Ovary (tissue), 3 donors: Measurements from ENCODE around the gene LHX3.

Experiments
- CTCF ChIP-seq, 3 donors: fragments of 450-650 bp in 2 of 3; fragments of 200-600 bp in 1 of 3; IDR thresholded peaks; one replicate each; pipeline versions ENCODE4 v1.5.1 to v1.8.0; 2016 to 2022; ENCODE audit warnings: antibody characterized with exemption in 3 of 3, mild to moderate bottlenecking in 1 of 3
- EP300 ChIP-seq: sonication (generic); formaldehyde crosslinking; IDR thresholded peaks from one replicate; pipeline ENCODE4 v1.6.1; 2017; ENCODE audit warnings: antibody characterized with exemption
- POLR2A ChIP-seq: fragments of 450-650 bp; IDR thresholded peaks from one replicate; pipeline ENCODE4 v1.6.1; 2017; ENCODE audit warnings: antibody characterized with exemption, mild to moderate bottlenecking, moderate library complexity
- donor health status: DM: no; HTN: no; CAD: no.

- TF ChIP-seq CTCF (IDR thresholded peaks at IDR 0.05) = no peak
- TF ChIP-seq POLR2A = no peak
- TF ChIP-seq EP300 = no peak
Observed at GRCh38 chr9:136230773-136231172, 25.8 kb upstream of the LHX3 start.
